WTC11 (cell line): ENCODE results near the gene LAMA1. TPM values are rescaled to one million over a fixed set of nuclear protein-coding genes. Genes with fewer than 3 reads are reported as not detected.
A peak's percentile ranks its signal among the peaks of the same experiment; 100 is the strongest.

ENCODE experiments used
- ATAC-seq: fragments of 200-7000 bp; cut with Tn5 transposase; 2 replicates; pipeline ENCODE4 v1.10.0; 2021; ENCODE audit warnings: mild to moderate bottlenecking, moderate library complexity
- CTCF ChIA-PET: fragments of 300-600 bp; sonication (Branson Sonifier 250); formaldehyde crosslinking; loops from one replicate; lab custom pipeline; 2021; ENCODE audit warnings: antibody characterized with exemption; lab: Charles Lee
- POLR2A ChIA-PET: fragments of 350-600 bp; sonication (Branson Sonifier 250); formaldehyde crosslinking; loops from one replicate; lab custom pipeline; 2021; ENCODE audit warnings: antibody characterized with exemption; lab: Charles Lee
- DNase-seq: peaks from one replicate; pipeline ENCODE4 v3.0.0; 2021; ENCODE audit warnings: low spot score
- H3K27ac Mint-ChIP-seq: 2 replicates; pipeline ENCODE4 v1.8.0; 2021; ENCODE audit warnings: mixed read lengths
- H3K27me3 Mint-ChIP-seq: 2 replicates; pipeline ENCODE4 v1.8.0; 2021; ENCODE audit warnings: low read depth, mild to moderate bottlenecking, moderate library complexity, mixed read lengths
- H3K36me3 Mint-ChIP-seq: 2 replicates; pipeline ENCODE4 v1.8.0; 2021; ENCODE audit warnings: mixed read lengths
- H3K4me1 Mint-ChIP-seq: 2 replicates; pipeline ENCODE4 v1.8.0; 2022; ENCODE audit warnings: mixed read lengths
- H3K4me3 Mint-ChIP-seq: 2 replicates; pipeline ENCODE4 v1.8.0; 2021; ENCODE audit warnings: mild to moderate bottlenecking, moderate library complexity, mixed read lengths
- H3K9me3 Mint-ChIP-seq: 2 replicates; pipeline ENCODE4 v1.8.0; 2021; ENCODE audit warnings: mixed read lengths
- FOXJ3 ChIP-seq: sonication (generic); formaldehyde crosslinking; IDR thresholded peaks from 2 replicates; pipeline ENCODE4 v1.9.0; 2021; ENCODE audit warnings: missing genetic modification reagents, mild to moderate bottlenecking, borderline replicate concordance
- NFATC4 ChIP-seq: fragments of 250-450 bp; sonication (Bioruptor Pico); IDR thresholded peaks from 2 replicates; pipeline ENCODE4 v1.9.0; 2021; ENCODE audit warnings: mild to moderate bottlenecking
- NFE2L1 ChIP-seq: sonication (generic); formaldehyde crosslinking; IDR thresholded peaks from 2 replicates; pipeline ENCODE4 v1.8.1; 2023; ENCODE audit warnings: missing genetic modification reagents
- SOX15 ChIP-seq: fragments of 250-450 bp; sonication (Bioruptor Pico); IDR thresholded peaks from 2 replicates; pipeline ENCODE4 v1.9.0; 2021; ENCODE audit warnings: mild to moderate bottlenecking
- SP1 ChIP-seq: sonication (generic); formaldehyde crosslinking; conservative IDR thresholded peaks from 2 replicates; pipeline ENCODE4 v1.8.1; 2022; ENCODE audit warnings: missing genetic modification reagents
- TP53 ChIP-seq: sonication (generic); formaldehyde crosslinking; IDR thresholded peaks from 2 replicates; pipeline ENCODE4 v1.8.1; 2023; ENCODE audit warnings: mild to moderate bottlenecking, missing genetic modification reagents
- ZNF121 ChIP-seq: sonication (generic); formaldehyde crosslinking; IDR thresholded peaks from 2 replicates; pipeline ENCODE4 v1.8.0; 2023; ENCODE audit warnings: missing genetic modification reagents
- ZNF138 ChIP-seq: sonication (generic); formaldehyde crosslinking; conservative IDR thresholded peaks from 2 replicates; pipeline ENCODE4 v1.8.1; 2022; ENCODE audit warnings: mild to moderate bottlenecking, moderate library complexity, missing genetic modification reagents
- ZNF317 ChIP-seq: sonication (generic); formaldehyde crosslinking; IDR thresholded peaks from 2 replicates; pipeline ENCODE4 v1.8.1; 2023; ENCODE audit warnings: low read depth, mild to moderate bottlenecking, moderate library complexity, missing genetic modification reagents, borderline replicate concordance
- ZNF396 ChIP-seq: fragments of 250-450 bp; sonication (Bioruptor Pico); IDR thresholded peaks from 2 replicates; pipeline ENCODE4 v1.8.0; 2021; ENCODE audit warnings: mild to moderate bottlenecking, moderate library complexity, borderline replicate concordance
- ZNF416 ChIP-seq: fragments of 250-450 bp; sonication (Bioruptor Pico); IDR thresholded peaks from 2 replicates; pipeline ENCODE4 v1.9.0; 2021; ENCODE audit warnings: mild to moderate bottlenecking, inconsistent platforms
- total RNA-seq: library from RNA; stranded (reverse); gene quantifications from 3 replicates; pipeline ENCODE4 v1.2.3, GENCODE V29; 2021
- TF ChIP-seq, protein P1 (sequence below): sonication (generic); formaldehyde crosslinking; IDR thresholded peaks from 2 replicates; pipeline ENCODE4 v1.8.0; 2023; ENCODE audit warnings: missing genetic modification reagents, mild to moderate bottlenecking, borderline replicate concordance
- TF ChIP-seq, protein P2 (sequence below): sonication (generic); formaldehyde crosslinking; IDR thresholded peaks from 2 replicates; pipeline ENCODE4 v1.8.0; 2022; ENCODE audit warnings: mild to moderate bottlenecking, missing genetic modification reagents
- TF ChIP-seq, protein P3 (sequence below): fragments of 250-450 bp; sonication (Bioruptor Pico); IDR thresholded peaks from 2 replicates; pipeline ENCODE4 v1.9.0; 2021; ENCODE audit warnings: mild to moderate bottlenecking
- TF ChIP-seq, protein P4 (sequence below): sonication (generic); formaldehyde crosslinking; IDR thresholded peaks from 2 replicates; pipeline ENCODE4 v1.8.1; 2023; ENCODE audit warnings: mild to moderate bottlenecking, missing genetic modification reagents, moderate library complexity
- TF ChIP-seq, protein P5 (sequence below): sonication (generic); formaldehyde crosslinking; conservative IDR thresholded peaks from 2 replicates; pipeline ENCODE4 v1.8.1; 2022; ENCODE audit warnings: mild to moderate bottlenecking, missing genetic modification reagents
- TF ChIP-seq, protein P6 (sequence below): sonication (generic); formaldehyde crosslinking; IDR thresholded peaks from 2 replicates; pipeline ENCODE4 v1.8.0; 2022; ENCODE audit warnings: mild to moderate bottlenecking, missing genetic modification reagents
- TF ChIP-seq, protein P7 (sequence below): sonication (generic); formaldehyde crosslinking; IDR thresholded peaks from 2 replicates; pipeline ENCODE4 v1.8.0; 2022; ENCODE audit warnings: missing genetic modification reagents

Gene LAMA1
- total RNA-seq, 1 experiment from 2014 or later, result 50.7 TPM

DNA sequence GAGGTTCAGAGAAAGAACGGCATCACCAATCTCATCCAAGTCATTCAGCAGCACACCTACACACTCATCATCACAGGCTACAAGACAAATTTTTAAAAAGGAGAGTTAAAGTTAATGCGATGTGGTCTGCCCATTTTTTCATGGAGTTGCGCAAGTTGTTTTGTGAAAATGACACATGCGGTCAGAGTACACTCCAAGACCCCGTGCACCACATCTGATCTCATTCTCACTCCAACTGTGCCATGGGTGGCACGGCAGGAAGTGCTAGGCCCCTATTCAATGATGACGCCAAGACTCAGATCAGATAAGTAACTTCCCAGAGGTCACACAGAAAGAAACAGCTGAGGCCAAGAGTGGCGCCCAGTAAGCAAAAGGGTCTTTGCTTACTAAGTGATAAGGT lies 119.8 kb downstream of the LAMA1 start (continued):
- TF ChIP-seq ZNF138 (CRISPR knock-in tag), result no peak

DNA sequence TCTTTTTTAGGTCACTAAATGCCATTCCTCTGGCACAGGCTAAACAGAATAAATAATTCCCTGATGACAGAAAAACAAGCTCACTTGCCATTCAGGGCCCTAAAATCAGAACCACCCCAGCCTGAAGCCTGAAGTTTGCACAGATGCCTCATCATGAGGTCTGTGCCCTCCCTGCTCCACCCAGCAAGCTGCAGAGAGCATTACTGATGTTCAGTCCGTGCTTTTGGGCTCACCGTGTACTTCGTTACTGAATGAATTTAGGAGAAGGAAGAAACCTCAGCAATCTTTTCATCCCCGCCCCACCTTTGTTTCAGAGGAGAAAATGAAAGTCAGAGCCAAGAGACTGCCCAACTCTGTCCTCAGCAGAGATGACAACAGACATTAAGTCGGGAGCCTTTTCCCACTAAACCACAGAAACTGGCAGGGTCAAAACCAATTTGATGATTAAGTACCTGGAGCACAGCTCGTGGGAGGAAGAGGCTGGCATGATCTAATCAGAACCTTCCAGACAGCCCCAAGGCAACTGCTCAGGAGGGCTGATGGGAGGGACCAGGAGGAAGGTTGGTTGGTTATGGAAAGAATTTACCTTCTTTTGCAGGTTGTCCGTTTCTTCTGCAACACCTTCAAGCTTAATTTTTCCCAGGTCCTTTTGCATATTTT lies 122.7 kb downstream of the LAMA1 start:
- Mint-ChIP-seq H3K36me3 (peaks cover 30% of the 10 kb centered on the region), H3K4me1 (peaks cover 6% of the 10 kb centered on the region), H3K27ac (peak overlapping the region; percentile 73; the same call in 1 of the 2 replicates), H3K27me3 (no peaks in the 10 kb centered on the region), H3K9me3 (no peaks in the 10 kb centered on the region), H3K4me3 (no peak overlapping the region)
- TF ChIP-seq ZNF317 (CRISPR knock-in tag) (no peak), ZNF396 (CRISPR knock-in tag) (no peak), ZNF121 (CRISPR knock-in tag) (no peak), SP1 (CRISPR knock-in tag) (no peak), SOX15 (CRISPR knock-in tag) (no peak), FOXJ3 (CRISPR knock-in tag) (no peak), ZNF416 (CRISPR knock-in tag) (no peak), TP53 (CRISPR knock-in tag) (no peak), NFATC4 (CRISPR knock-in tag) (no peak), NFE2L1 (CRISPR knock-in tag) (no peak)
- TF ChIP-seq, protein P1, sequence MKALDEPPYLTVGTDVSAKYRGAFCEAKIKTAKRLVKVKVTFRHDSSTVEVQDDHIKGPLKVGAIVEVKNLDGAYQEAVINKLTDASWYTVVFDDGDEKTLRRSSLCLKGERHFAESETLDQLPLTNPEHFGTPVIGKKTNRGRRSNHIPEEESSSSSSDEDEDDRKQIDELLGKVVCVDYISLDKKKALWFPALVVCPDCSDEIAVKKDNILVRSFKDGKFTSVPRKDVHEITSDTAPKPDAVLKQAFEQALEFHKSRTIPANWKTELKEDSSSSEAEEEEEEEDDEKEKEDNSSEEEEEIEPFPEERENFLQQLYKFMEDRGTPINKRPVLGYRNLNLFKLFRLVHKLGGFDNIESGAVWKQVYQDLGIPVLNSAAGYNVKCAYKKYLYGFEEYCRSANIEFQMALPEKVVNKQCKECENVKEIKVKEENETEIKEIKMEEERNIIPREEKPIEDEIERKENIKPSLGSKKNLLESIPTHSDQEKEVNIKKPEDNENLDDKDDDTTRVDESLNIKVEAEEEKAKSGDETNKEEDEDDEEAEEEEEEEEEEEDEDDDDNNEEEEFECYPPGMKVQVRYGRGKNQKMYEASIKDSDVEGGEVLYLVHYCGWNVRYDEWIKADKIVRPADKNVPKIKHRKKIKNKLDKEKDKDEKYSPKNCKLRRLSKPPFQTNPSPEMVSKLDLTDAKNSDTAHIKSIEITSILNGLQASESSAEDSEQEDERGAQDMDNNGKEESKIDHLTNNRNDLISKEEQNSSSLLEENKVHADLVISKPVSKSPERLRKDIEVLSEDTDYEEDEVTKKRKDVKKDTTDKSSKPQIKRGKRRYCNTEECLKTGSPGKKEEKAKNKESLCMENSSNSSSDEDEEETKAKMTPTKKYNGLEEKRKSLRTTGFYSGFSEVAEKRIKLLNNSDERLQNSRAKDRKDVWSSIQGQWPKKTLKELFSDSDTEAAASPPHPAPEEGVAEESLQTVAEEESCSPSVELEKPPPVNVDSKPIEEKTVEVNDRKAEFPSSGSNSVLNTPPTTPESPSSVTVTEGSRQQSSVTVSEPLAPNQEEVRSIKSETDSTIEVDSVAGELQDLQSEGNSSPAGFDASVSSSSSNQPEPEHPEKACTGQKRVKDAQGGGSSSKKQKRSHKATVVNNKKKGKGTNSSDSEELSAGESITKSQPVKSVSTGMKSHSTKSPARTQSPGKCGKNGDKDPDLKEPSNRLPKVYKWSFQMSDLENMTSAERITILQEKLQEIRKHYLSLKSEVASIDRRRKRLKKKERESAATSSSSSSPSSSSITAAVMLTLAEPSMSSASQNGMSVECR (CRISPR knock-in tag), result no peak
- TF ChIP-seq, protein P2, sequence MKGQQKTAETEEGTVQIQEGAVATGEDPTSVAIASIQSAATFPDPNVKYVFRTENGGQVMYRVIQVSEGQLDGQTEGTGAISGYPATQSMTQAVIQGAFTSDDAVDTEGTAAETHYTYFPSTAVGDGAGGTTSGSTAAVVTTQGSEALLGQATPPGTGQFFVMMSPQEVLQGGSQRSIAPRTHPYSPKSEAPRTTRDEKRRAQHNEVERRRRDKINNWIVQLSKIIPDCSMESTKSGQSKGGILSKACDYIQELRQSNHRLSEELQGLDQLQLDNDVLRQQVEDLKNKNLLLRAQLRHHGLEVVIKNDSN (CRISPR knock-in tag), result no peak
- TF ChIP-seq, protein P3, sequence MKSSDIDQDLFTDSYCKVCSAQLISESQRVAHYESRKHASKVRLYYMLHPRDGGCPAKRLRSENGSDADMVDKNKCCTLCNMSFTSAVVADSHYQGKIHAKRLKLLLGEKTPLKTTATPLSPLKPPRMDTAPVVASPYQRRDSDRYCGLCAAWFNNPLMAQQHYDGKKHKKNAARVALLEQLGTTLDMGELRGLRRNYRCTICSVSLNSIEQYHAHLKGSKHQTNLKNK, result no peak
- TF ChIP-seq, protein P4, sequence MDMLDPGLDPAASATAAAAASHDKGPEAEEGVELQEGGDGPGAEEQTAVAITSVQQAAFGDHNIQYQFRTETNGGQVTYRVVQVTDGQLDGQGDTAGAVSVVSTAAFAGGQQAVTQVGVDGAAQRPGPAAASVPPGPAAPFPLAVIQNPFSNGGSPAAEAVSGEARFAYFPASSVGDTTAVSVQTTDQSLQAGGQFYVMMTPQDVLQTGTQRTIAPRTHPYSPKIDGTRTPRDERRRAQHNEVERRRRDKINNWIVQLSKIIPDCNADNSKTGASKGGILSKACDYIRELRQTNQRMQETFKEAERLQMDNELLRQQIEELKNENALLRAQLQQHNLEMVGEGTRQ (CRISPR knock-in tag), result no peak
- TF ChIP-seq, protein P5, sequence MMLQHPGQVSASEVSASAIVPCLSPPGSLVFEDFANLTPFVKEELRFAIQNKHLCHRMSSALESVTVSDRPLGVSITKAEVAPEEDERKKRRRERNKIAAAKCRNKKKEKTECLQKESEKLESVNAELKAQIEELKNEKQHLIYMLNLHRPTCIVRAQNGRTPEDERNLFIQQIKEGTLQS (CRISPR knock-in tag), result no peak
- TF ChIP-seq, protein P6, sequence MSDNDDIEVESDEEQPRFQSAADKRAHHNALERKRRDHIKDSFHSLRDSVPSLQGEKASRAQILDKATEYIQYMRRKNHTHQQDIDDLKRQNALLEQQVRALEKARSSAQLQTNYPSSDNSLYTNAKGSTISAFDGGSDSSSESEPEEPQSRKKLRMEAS (CRISPR knock-in tag), result no peak
- TF ChIP-seq, protein P7, sequence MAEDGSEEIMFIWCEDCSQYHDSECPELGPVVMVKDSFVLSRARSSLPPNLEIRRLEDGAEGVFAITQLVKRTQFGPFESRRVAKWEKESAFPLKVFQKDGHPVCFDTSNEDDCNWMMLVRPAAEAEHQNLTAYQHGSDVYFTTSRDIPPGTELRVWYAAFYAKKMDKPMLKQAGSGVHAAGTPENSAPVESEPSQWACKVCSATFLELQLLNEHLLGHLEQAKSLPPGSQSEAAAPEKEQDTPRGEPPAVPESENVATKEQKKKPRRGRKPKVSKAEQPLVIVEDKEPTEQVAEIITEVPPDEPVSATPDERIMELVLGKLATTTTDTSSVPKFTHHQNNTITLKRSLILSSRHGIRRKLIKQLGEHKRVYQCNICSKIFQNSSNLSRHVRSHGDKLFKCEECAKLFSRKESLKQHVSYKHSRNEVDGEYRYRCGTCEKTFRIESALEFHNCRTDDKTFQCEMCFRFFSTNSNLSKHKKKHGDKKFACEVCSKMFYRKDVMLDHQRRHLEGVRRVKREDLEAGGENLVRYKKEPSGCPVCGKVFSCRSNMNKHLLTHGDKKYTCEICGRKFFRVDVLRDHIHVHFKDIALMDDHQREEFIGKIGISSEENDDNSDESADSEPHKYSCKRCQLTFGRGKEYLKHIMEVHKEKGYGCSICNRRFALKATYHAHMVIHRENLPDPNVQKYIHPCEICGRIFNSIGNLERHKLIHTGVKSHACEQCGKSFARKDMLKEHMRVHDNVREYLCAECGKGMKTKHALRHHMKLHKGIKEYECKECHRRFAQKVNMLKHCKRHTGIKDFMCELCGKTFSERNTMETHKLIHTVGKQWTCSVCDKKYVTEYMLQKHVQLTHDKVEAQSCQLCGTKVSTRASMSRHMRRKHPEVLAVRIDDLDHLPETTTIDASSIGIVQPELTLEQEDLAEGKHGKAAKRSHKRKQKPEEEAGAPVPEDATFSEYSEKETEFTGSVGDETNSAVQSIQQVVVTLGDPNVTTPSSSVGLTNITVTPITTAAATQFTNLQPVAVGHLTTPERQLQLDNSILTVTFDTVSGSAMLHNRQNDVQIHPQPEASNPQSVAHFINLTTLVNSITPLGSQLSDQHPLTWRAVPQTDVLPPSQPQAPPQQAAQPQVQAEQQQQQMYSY (CRISPR knock-in tag), result no peak
- DNase-seq (no peak), ATAC-seq (no peak)
- CTCF ChIA-PET, result no interaction called here
- POLR2A ChIA-PET, result no interaction called here
